Endodermal cell (in vitro differentiated cells): ENCODE measurements around the gene MFSD11. TPM values are rescaled to one million over a fixed set of nuclear protein-coding genes. Genes with fewer than 3 reads are reported as not detected.

Experiments
- DNase-seq: peaks from one replicate; pipeline ENCODE4 v3.0.0-alpha.2; 2017
- H3K27ac ChIP-seq: 2 replicates; pipeline ENCODE4 v1.5.1; 2013; ENCODE audit warnings: mild to moderate bottlenecking, low read depth, low read length, moderate library complexity
- H3K27me3 ChIP-seq: 2 replicates; pipeline ENCODE4 v1.6.1; 2013; ENCODE audit warnings: mild to moderate bottlenecking, low read length, moderate library complexity; ENCODE audit not compliant: insufficient read depth, control insufficient read depth, poor library complexity, severe bottlenecking
- H3K36me3 ChIP-seq: 2 replicates; pipeline ENCODE4 v1.7.0; 2013; ENCODE audit warnings: mild to moderate bottlenecking, low read length, moderate library complexity; ENCODE audit not compliant: control insufficient read depth, insufficient read depth
- H3K4me1 ChIP-seq: one replicate; pipeline ENCODE4 v1.7.0; 2013; ENCODE audit warnings: low read length; ENCODE audit not compliant: control insufficient read depth, insufficient read depth
- H3K4me3 ChIP-seq: 2 replicates; pipeline ENCODE4 v1.5.1; 2013; ENCODE audit warnings: mild to moderate bottlenecking, low read length, moderate library complexity
- H3K9ac ChIP-seq: 2 replicates; pipeline ENCODE4 v1.6.1; 2013; ENCODE audit warnings: mild to moderate bottlenecking, low read length, moderate library complexity; ENCODE audit not compliant: poor library complexity, severe bottlenecking; ENCODE audit errors: extremely low read depth
- H3K9me3 ChIP-seq: 2 replicates; pipeline ENCODE4 v1.6.1; 2013; ENCODE audit warnings: mild to moderate bottlenecking, low read length, moderate library complexity; ENCODE audit not compliant: control insufficient read depth
- H3K27ac Mint-ChIP-seq: 2 replicates; pipeline ENCODE4 v1.8.0; 2020; ENCODE audit warnings: mixed read lengths
- H3K27me3 Mint-ChIP-seq: 2 replicates; pipeline ENCODE4 v1.8.0; 2021; ENCODE audit warnings: mild to moderate bottlenecking, mixed read lengths; ENCODE audit not compliant: insufficient read depth
- H3K36me3 Mint-ChIP-seq: 2 replicates; pipeline ENCODE4 v1.8.0; 2020; ENCODE audit warnings: low read depth, mixed read lengths
- H3K4me1 Mint-ChIP-seq: 2 replicates; pipeline ENCODE4 v1.8.0; 2020; ENCODE audit warnings: mixed read lengths
- H3K4me3 Mint-ChIP-seq: 2 replicates; pipeline ENCODE4 v1.8.0; 2020; ENCODE audit warnings: mild to moderate bottlenecking, moderate library complexity, mixed read lengths
- H3K9me3 Mint-ChIP-seq: 2 replicates; pipeline ENCODE4 v1.8.0; 2020; ENCODE audit warnings: mild to moderate bottlenecking, mixed read lengths
- WGBS, 2 experiments: methylation state at CpG; one replicate each; pipeline versions ENCODE4 v1.1.5 to v1.1.7; 2013; ENCODE audit warnings: missing lambda C conversion rate in 2 of 2, mixed read lengths in 1 of 2; ENCODE audit not compliant: insufficient coverage in 1 of 2, insufficient read length in 1 of 2; 5-methylcytosine and 5-hydroxymethylcytosine counted together
- total RNA-seq, 2 donors: library from RNA; stranded (reverse); fragmentation: NEBNext Ultra II Directional in 1 of 2; extraction: Animal tissue kit (Norgen Biotek cat#: 25700) in 1 of 2; gene quantifications; 2 replicates in 1 of 2; 3 replicates in 1 of 2; pipeline ENCODE4 v1.2.1, GENCODE V29; 2021
- TF ChIP-seq, protein P1 (sequence below): fragments of 200-600 bp; sonication (generic); conservative IDR thresholded peaks from 2 replicates; pipeline ENCODE4 v1.5.0; 2021; ENCODE audit warnings: antibody characterized with exemption, mild to moderate bottlenecking

Gene MFSD11
- total RNA-seq, 2 donors from 2014 or later, result 29.3 to 33.3 TPM

GRCh38 chr17:76720211-76720610, 17.7 kb upstream of the MFSD11 start:
- no peak overlapping the region for H3K4me3 Mint-ChIP-seq
- WGBS, 2 experiments, result 96 to 98% methylated on average over 8 to 9 of the region's 9 CpGs
- H3K27me3 Mint-ChIP-seq, result no peaks in the 10 kb centered on the region
- Histone ChIP-seq H3K4me1 (no peaks in the 10 kb centered on the region), H3K9ac (no peak overlapping the region), H3K9me3 (no peaks in the 10 kb centered on the region), H3K4me3 (no peak overlapping the region), H3K27ac (no peak overlapping the region), H3K36me3 (peaks cover 89% of the 10 kb centered on the region), H3K27me3 (no peaks in the 10 kb centered on the region)
- TF ChIP-seq, protein P1, sequence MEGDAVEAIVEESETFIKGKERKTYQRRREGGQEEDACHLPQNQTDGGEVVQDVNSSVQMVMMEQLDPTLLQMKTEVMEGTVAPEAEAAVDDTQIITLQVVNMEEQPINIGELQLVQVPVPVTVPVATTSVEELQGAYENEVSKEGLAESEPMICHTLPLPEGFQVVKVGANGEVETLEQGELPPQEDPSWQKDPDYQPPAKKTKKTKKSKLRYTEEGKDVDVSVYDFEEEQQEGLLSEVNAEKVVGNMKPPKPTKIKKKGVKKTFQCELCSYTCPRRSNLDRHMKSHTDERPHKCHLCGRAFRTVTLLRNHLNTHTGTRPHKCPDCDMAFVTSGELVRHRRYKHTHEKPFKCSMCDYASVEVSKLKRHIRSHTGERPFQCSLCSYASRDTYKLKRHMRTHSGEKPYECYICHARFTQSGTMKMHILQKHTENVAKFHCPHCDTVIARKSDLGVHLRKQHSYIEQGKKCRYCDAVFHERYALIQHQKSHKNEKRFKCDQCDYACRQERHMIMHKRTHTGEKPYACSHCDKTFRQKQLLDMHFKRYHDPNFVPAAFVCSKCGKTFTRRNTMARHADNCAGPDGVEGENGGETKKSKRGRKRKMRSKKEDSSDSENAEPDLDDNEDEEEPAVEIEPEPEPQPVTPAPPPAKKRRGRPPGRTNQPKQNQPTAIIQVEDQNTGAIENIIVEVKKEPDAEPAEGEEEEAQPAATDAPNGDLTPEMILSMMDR, result no peak
- peaks cover 78% of the 10 kb centered on the region for H3K36me3 Mint-ChIP-seq
- no peaks in the 10 kb centered on the region for H3K4me1 Mint-ChIP-seq
- H3K27ac Mint-ChIP-seq, result no peak overlapping the region
- DNase-seq, result no peak
- no peaks in the 10 kb centered on the region for H3K9me3 Mint-ChIP-seq

DNA sequence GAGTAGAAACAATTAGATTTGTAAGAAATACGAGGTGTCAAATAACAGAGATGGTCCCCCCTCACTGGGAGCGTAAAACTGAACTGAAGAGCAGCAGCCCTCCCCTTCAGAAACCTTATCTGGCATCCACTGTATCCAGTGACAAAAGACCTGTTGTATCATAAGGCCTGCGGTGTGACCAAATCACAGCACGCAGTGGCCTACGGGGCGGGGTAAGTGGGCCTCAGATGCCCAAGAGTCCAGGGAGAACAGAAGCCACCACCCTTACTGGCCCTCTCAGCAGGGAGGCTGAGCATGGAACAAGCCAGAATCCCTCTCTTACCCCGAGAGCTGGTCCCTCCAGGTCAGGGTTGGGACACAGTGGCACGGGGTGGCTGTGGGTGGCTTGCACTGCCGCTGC, 17.0 kb upstream of the MFSD11 start:
- Mint-ChIP-seq H3K9me3 (no peaks in the 10 kb centered on the region), H3K27ac (no peak overlapping the region), H3K4me3 (no peak overlapping the region), H3K27me3 (no peaks in the 10 kb centered on the region), H3K4me1 (peaks cover 5% of the 10 kb centered on the region), H3K36me3 (peaks cover 80% of the 10 kb centered on the region)
- H3K4me3 ChIP-seq, result no peak overlapping the region
- DNase-seq, result no peak
- TF ChIP-seq, protein P1, result no peak
- H3K4me1 ChIP-seq, result no peaks in the 10 kb centered on the region
- no peak overlapping the region for H3K9ac ChIP-seq
- no peaks in the 10 kb centered on the region for H3K27me3 ChIP-seq
- peaks cover 82% of the 10 kb centered on the region for H3K36me3 ChIP-seq
- 96 to 97% methylated on average over 6 to 9 of the region's 9 CpGs for WGBS, 2 experiments
- no peak overlapping the region for H3K27ac ChIP-seq
- no peaks in the 10 kb centered on the region for H3K9me3 ChIP-seq

- Histone ChIP-seq H3K9me3 (no peaks in the 10 kb centered on the region), H3K4me1 (no peaks in the 10 kb centered on the region), H3K9ac (no peak overlapping the region), H3K27ac (no peak overlapping the region), H3K36me3 (peaks cover 77% of the 10 kb centered on the region), H3K27me3 (no peaks in the 10 kb centered on the region), H3K4me3 (no peak overlapping the region)
- Mint-ChIP-seq H3K27ac (no peak overlapping the region), H3K4me3 (no peak overlapping the region), H3K27me3 (no peaks in the 10 kb centered on the region), H3K4me1 (peaks cover 5% of the 10 kb centered on the region), H3K9me3 (no peaks in the 10 kb centered on the region), H3K36me3 (peaks cover 75% of the 10 kb centered on the region)
- TF ChIP-seq, protein P1, result no peak
- WGBS, 2 experiments, result 86 to 94% methylated on average over 10 of the region's 10 CpGs
- no peak for DNase-seq
Observed at GRCh38 chr17:76721463-76721862, 16.5 kb upstream of the MFSD11 start.
